GM12878 (cell line): ENCODE data around the gene S1PR1. TPM values are rescaled to one million over a fixed set of nuclear protein-coding genes. Genes with fewer than 3 reads are reported as not detected.

Experiments used
- BMI1 ChIP-seq: fragments of 450-650 bp; IDR thresholded peaks from 2 replicates; pipeline ENCODE4 v1.6.1; 2016; ENCODE audit warnings: mild to moderate bottlenecking, moderate library complexity, borderline replicate concordance
- CHD1 ChIP-seq: IDR thresholded peaks from 2 replicates; pipeline ENCODE4 v1.6.1; 2012; ENCODE audit warnings: low read depth, low read length, improper control_type of control experiment
- CHD4 ChIP-seq: fragments of 200-600 bp; sonication (generic); IDR thresholded peaks from 2 replicates; pipeline ENCODE4 v1.6.1; 2016; ENCODE audit warnings: mild to moderate bottlenecking
- CTCF ChIP-seq, 3 experiments: IDR thresholded peaks in 2 of 3; conservative IDR thresholded peaks in 1 of 3; 2 replicates each; pipeline ENCODE4 v1.5.1; 2011; ENCODE audit warnings: low read depth in 3 of 3, low read length in 3 of 3, mild to moderate bottlenecking in 3 of 3, control low read depth in 2 of 3, moderate library complexity in 2 of 3, inconsistent platforms in 1 of 3, mixed read lengths in 1 of 3; ENCODE audit not compliant: control insufficient read depth in 2 of 3, insufficient read depth in 1 of 3; ENCODE audit errors: extremely low read depth in 1 of 3
- E2F4 ChIP-seq: IDR thresholded peaks from 2 replicates; pipeline ENCODE4 v1.6.1; 2012; ENCODE audit warnings: low read depth, low read length, improper control_type of control experiment
- EGR1 ChIP-seq, 2 experiments: IDR thresholded peaks; 1 replicate in 1 of 2; 2 replicates in 1 of 2; pipeline ENCODE4 v1.6.1; 2011 to 2012; ENCODE audit warnings: low read depth in 2 of 2, low read length in 2 of 2, borderline replicate concordance in 1 of 2, mild to moderate bottlenecking in 1 of 2, moderate library complexity in 1 of 2
- EZH2 ChIP-seq: IDR thresholded peaks from 2 replicates; pipeline ENCODE4 v1.6.1; 2012; ENCODE audit warnings: low read depth, mild to moderate bottlenecking, control low read depth, inconsistent platforms, low read length, borderline replicate concordance; ENCODE audit not compliant: control insufficient read depth
- FOXM1 ChIP-seq: IDR thresholded peaks from 2 replicates; pipeline ENCODE4 v1.6.1; 2012; ENCODE audit warnings: low read depth, mild to moderate bottlenecking, inconsistent platforms, low read length, moderate library complexity
- KAT2A ChIP-seq: conservative IDR thresholded peaks from 2 replicates; pipeline ENCODE4 v1.6.1; 2011; ENCODE audit warnings: low read depth, low read length; ENCODE audit not compliant: control insufficient read depth
- KDM1A ChIP-seq: fragments of 200-600 bp; sonication (generic); IDR thresholded peaks from 2 replicates; pipeline ENCODE4 v1.6.1; 2016; ENCODE audit warnings: borderline replicate concordance
- KLF5 ChIP-seq: fragments of 450-650 bp; IDR thresholded peaks from 2 replicates; pipeline ENCODE4 v1.6.1; 2014; ENCODE audit warnings: mild to moderate bottlenecking; ENCODE audit not compliant: partially characterized antibody
- LARP7 ChIP-seq: fragments of 450-650 bp; IDR thresholded peaks from 2 replicates; pipeline ENCODE4 v1.6.1; 2017; ENCODE audit warnings: mild to moderate bottlenecking
- NR2C1 ChIP-seq: fragments of 450-650 bp; IDR thresholded peaks from 2 replicates; pipeline ENCODE4 v1.6.1; 2017; ENCODE audit warnings: antibody characterized with exemption, mild to moderate bottlenecking, moderate library complexity
- RELB ChIP-seq: fragments of 450-650 bp; IDR thresholded peaks from 2 replicates; pipeline ENCODE4 v1.6.1; 2017; ENCODE audit warnings: low read depth, mild to moderate bottlenecking, moderate library complexity
- SIX5 ChIP-seq: IDR thresholded peaks from 2 replicates; pipeline ENCODE4 v1.6.1; 2011; ENCODE audit warnings: mild to moderate bottlenecking, low read depth, low read length, moderate library complexity; ENCODE audit not compliant: severe bottlenecking
- SMARCA5 ChIP-seq: fragments of 450-650 bp; IDR thresholded peaks from 2 replicates; pipeline ENCODE4 v1.6.1; 2017; ENCODE audit warnings: mild to moderate bottlenecking
- SMC3 ChIP-seq: IDR thresholded peaks from 2 replicates; pipeline ENCODE4 v1.6.1; 2011; ENCODE audit warnings: low read length, improper control_type of control experiment, borderline replicate concordance
- SP1 ChIP-seq: IDR thresholded peaks from one replicate; pipeline ENCODE4 v1.6.1; 2011; ENCODE audit warnings: low read depth, low read length
- ZBED1 ChIP-seq: IDR thresholded peaks from 2 replicates; pipeline ENCODE4 v1.6.1; 2016; ENCODE audit warnings: borderline replicate concordance
- ZNF24 ChIP-seq: fragments of 450-650 bp; IDR thresholded peaks from 2 replicates; pipeline ENCODE4 v1.6.1; 2017; ENCODE audit warnings: antibody characterized with exemption, mild to moderate bottlenecking
- ZNF687 ChIP-seq: fragments of 450-650 bp; IDR thresholded peaks from 2 replicates; pipeline ENCODE4 v1.6.1; 2017; ENCODE audit warnings: mild to moderate bottlenecking, moderate library complexity
- ZZZ3 ChIP-seq: IDR thresholded peaks from 2 replicates; pipeline ENCODE4 v1.6.1; 2011; ENCODE audit warnings: low read depth; ENCODE audit not compliant: control insufficient read depth, insufficient read length
- polyA plus RNA-seq, 11 experiments: library from polyadenylated mRNA; depleted of rRNA in 4 of 11; unstranded in 6 of 11; stranded (reverse) in 5 of 11; fragments of >200 nt; fragmentation: Nextera tagmentation in 4 of 11; fragmentation: Illumina TruSeq in 1 of 11; extraction: Ambion mirVana in 4 of 11; extraction: Trizol in 1 of 11; gene quantifications; 1 replicate in 1 of 11; 2 replicates in 10 of 11; pipeline versions ENCODE4 v1.2.1 to v1.2.3, GENCODE V29; 2011 to 2016; ENCODE audit warnings: inconsistent platforms in 2 of 11, missing spikeins in 2 of 11, low read depth in 1 of 11
- total RNA-seq, 4 experiments: library from RNA; depleted of rRNA in 3 of 4; stranded (reverse); fragments of >200 nt in 3 of 4; fragmentation: Illumina TruSeq in 1 of 4; extraction: Trizol in 1 of 4; gene quantifications; 2 replicates each; pipeline versions ENCODE4 v1.2.1 to v1.2.3, GENCODE V29; 2013 to 2021

S1PR1 gene
- total and polyA plus RNA-seq, 10 of the 15 experiments (the other 5 are each of a cell fraction or from before 2014, with no cell fraction given) = 3.8 to 59.4 (median 30.7) TPM

GRCh38 chr1:101198842-101199636, 37.8 kb upstream of the S1PR1 start (continued):
- no peak for TF ChIP-seq ZNF687
- peak; percentile 99 for TF ChIP-seq ZBED1
- TF ChIP-seq NR2C1 = no peak
- TF ChIP-seq FOXM1 = peak; percentile 100
- TF ChIP-seq ZNF24 = no peak
- TF ChIP-seq CHD4 = no peak
- TF ChIP-seq SIX5 = no peak
- TF ChIP-seq SMARCA5 = 0 out of 2 replicates have a peak, but pooled peaks have one; percentile 37
- TF ChIP-seq LARP7 = no peak
- TF ChIP-seq KAT2A = no peak
- no peak for TF ChIP-seq KLF5
- TF ChIP-seq E2F4 = no peak
- no peak for TF ChIP-seq ZZZ3
- TF ChIP-seq BMI1 = peak; percentile 30; the same call in 1 of the 2 replicates
- TF ChIP-seq RELB = peak; percentile 23; the same call in 1 of the 2 replicates
- TF ChIP-seq CHD1 = no peak
- TF ChIP-seq EGR1 (IDR thresholded peaks at IDR 0.05; ENCODE audit: borderline replicate concordance in 1 of 2, low read depth in 2 of 2, low read length in 2 of 2) = no peak
- no peak for TF ChIP-seq KDM1A
- TF ChIP-seq CTCF (IDR thresholded peaks at IDR 0.05 in 2 of 3, conservative IDR thresholded peaks at IDR 0.05 in 1 of 3; ENCODE audit: control insufficient read depth in 2 of 3, extremely low read depth in 1 of 3, insufficient read depth in 1 of 3, low read depth in 3 of 3, low read length in 3 of 3) = no peak
- peak; percentile 18; the same call in 1 of the 2 replicates for TF ChIP-seq SMC3
- TF ChIP-seq EZH2 = no peak
- peak; percentile 39 for TF ChIP-seq SP1
